Embryonic facial prominence (tissue), 1 donor: ENCODE measurements around the gene ILDR2.
A peak's percentile ranks its signal among the peaks of the same experiment; 100 is the strongest.
"Not testable (repeated sequence)": the region's sequence is repeated elsewhere in the genome, so short reads cannot be mapped to it uniquely, and the experiment has no call there.

ENCODE experiments used
- DNase-seq: peaks from one replicate; pipeline ENCODE4 v3.0.0-alpha.2; 2016; ENCODE audit errors: extremely low spot score

Gene ILDR2

GRCh38 chr1:166888373-166889111, 86.8 kb downstream of the ILDR2 start:
- DNase-seq: no peak

DNA sequence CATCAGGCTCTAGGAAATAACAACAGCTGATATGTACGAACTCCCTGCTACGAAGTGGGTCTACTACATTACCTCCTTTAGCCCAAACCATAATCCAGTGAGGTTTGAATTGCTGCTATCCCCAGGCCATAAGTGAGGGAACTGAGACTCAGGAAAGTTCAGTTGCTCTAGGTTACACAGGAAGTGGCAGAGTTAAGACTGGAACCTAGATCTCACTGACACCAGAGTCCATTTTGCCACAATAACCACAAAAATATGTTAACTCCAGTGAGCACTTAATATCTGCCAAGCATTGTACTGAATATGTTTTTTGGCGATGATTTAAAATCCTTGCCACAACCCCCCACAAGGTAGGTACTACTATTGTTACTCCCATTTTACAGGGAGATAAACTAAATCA, 90.4 kb downstream of the ILDR2 start:
- no peak for DNase-seq

DNA sequence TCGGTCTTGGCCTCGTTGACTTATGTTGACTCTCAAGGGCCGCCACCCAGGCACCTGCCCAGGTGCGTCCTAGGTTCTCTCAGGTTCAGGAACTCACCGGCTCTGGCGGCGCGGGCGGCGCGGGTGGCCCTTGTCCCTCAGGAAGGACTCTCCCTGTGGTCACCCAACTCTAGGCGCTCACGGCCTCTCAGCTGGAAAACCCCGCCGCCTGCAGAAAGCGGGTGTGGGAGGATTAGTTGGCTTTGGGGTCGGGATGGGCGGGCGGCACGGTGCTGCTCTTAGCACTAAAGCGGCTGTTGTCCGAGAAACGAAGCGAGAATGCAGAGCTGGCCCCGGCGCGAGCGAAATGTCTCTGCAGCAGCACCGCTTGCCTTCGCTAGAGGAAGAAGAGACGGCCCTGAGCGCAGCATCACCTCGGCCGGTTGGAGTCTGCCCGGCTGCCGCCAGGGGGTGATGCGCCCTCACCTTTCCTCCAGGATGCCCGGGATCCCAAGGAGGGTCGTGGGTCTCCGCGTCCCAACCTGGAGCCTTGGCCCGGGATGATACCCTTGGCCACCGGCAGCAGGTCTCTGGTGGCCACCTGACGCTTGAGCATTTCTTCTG, 91.2 kb downstream of the ILDR2 start:
- DNase-seq: no peak

DNA sequence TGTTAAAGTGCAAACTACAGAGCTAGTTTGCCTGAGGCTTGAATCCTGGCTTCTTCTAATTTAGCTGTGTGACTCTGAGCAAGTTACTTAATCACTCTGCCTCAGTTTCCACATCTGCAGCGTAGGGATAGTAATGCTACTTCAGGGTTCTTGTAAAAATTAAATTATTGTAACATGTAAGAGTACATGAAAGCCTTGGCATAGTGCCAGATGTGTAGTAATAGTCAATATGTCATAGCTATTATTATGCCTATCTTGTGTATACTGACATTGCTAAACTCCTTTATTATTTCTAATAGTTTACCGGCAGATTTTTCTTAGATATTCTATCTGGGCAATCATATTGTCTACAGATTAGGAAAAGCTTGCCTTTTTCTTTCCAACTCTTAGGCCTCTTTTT, 92.4 kb downstream of the ILDR2 start:
- DNase-seq: no peak

GRCh38 chr1:166878173-166878917, 97.0 kb downstream of the ILDR2 start:
- DNase-seq: not testable (repeated sequence)

DNA sequence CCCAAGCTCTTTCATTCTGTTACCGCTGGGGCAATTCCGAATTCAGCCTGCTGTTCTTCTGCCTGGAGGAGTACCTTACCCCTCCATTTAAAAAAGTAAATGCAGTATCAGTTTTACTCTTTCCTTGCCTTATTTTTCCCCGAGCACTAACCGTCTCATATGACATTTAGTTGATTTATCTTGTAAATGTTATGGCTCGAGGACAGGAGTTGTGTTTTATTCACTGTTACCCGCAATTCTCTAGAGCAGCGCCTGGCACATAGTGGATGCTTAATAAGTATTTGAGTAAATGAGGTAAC, 98.9 kb downstream of the ILDR2 start:
- DNase-seq: no peak

DNA sequence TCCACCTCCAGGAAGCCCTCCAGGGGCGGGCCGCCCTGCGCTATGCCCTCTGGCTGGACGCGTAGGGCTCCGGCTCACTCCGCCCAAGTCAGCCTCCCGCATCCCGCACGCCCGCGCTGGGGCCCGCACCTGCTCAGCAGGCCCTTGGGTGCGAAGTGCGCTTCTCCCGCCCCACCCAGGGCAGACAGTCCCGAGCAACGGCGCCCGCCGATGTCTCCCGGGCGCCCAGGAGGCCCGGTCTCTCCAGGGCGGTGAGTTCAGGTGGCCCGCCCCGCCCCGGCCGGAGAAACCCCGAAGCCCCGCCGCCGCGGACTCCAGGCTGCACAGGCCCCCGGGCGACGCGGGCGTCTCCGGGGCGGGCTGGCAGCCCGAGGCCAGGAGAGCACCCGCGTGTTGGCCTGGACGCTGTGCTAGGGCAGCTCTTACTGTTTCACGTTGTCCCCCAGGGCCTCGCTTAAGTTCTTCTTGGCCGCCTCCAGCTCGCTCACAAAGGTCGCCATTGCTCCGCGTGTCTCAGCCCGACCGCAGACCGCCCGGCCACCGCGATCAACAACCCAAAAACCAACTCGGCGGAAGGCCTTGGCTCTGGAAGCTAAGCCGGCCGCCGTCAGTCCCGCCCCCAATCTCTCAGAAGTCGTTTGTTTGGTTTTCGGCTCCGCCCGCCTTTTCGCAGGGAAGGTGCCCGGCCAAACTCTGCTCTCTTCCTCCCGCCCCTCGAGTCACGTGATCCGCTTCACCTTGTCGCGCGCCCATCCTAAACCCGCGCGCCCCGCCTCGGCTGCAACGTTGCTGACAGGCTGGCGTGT, 99.4 kb downstream of the ILDR2 start, which contains the start of gene TADA1:
TSS of gene TADA1 (minus strand) at position 531 of the 806 bp plus-strand sequence. CDS start at position 500, 31 bp downstream.
- DNase-seq: peak; percentile 97

GRCh38 chr1:166875302-166875733, 100.0 kb downstream of the ILDR2 start:
- no peak for DNase-seq

- DNase-seq: no peak
These were observed 100.9 kb downstream of the ILDR2 start for GRCh38 chr1:166874464-166874863.

GRCh38 chr1:166870584-166870983, 104.8 kb downstream of the ILDR2 start:
- no peak for DNase-seq

DNA sequence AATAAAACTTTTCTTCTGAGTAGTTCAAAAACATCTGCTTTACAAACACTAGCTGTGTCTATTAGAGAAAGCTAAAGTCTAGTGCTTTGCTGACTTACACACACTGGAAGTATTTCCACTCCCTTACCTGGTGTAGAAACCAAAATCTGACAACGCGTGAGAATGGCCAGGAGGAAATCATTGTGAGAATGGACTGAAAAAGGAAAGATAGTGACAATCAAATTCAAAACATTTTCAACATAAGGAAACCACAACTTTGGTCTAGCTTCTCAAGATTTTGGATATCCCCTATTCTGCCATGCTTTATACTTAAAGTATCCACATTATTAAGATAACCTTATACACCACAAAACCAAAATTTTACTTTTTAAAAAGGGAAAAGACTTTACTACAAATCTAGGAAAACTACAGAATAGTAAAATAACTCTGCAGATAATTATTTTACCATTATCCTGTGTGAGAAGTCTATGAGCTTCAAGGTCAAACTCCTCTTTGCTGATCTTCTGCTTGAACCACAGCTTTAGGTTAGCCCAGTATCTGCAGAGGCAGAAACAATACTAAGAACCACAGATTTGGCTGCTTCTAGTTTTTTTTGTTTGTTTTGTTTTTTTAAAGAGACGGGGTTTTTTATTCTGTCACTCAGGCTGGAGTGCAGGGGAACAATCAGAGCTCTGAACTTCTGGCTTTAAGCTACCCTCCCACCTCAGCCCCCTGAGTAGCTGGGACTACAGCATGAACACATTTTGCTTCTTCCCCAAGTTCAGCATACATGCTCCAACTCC, 105.8 kb downstream of the ILDR2 start:
- no peak for DNase-seq

- DNase-seq: no peak
These were observed 106.7 kb downstream of the ILDR2 start for GRCh38 chr1:166868639-166869038.

DNA sequence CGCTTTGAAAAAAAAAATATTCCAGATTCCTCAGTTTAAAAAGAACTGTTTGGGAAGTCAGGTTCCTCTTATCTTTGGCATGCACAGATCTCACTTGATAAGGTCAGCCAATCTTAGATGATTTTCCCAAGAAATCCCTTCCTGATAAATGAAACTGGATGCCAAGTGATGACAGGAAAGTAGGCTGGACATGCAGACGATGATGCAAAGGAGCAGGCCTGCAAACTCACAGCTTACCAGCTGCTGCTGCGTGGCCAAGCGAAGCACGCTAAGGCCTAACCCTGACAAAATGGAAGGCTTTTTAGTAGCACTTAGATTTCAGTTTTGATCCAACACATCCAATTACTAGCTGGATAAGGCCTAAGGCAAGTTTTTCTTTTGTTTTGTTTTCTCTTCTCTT, 109.4 kb downstream of the ILDR2 start:
- DNase-seq: no peak

DNA sequence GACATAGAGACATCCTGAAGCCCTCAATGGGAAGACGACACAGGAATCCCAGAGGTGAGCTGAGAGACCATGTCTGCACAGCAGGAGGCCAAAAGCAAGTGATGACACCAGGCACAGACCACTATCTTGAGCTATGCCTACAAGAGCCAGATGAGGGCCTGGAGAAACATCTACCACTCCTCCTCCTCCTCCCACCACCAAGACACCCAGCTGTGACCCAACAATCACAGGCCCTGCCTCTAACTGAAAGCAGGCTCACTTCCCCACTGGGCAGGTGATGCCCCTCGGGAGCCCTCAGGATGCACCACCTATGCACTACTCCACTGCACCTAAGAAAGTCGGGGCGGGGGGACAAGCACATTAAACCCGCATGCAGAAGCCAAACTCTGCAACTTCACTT, 115.7 kb downstream of the ILDR2 start:
- no peak for DNase-seq

DNA sequence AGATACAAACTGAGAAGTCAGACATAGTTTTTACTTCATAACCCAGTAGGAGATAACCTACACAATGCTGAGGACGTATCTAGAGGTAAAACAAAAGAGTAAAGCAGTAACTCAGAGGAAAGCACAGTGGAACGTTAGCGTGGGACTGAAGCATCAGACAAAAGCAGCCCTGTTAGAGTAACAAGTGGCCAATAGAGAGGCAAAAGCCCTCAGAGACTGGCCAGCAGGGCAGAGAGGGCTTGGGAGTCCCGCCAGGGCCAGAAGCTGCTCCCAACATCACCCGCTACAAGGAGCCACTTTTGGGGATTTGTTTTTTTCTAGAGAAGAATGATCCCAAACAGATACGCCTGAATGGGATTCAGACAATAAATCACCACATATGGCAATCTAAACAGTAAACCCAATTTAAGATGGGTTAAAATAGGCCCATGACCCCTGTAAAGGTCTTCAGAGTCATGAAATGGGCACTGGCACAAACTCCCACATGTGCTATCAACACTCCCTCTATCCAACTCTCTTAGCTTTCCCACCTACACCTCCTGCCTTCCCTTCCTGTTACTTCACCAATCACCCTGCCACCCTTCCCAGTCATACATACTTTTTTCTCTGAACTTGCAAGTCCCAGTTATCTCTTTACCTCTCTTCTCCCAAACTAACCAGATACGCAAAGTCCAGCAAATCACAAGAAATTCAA, 116.5 kb downstream of the ILDR2 start:
- DNase-seq: no peak
